C4-2B (cell line): Measurements from ENCODE around the gene CFDP1.
A peak's percentile ranks its signal among the peaks of the same experiment; 100 is the strongest.
"Not testable (repeated sequence)": the region's sequence is repeated elsewhere in the genome, so short reads cannot be mapped to it uniquely, and the experiment has no call there.

Source experiments
- H3K27ac ChIP-seq: fragments of 450-650 bp; 2 replicates; pipeline ENCODE4 v1.5.1; 2017
- ZFX ChIP-seq: fragments of 450-650 bp; IDR thresholded peaks from 2 replicates; pipeline ENCODE4 v1.6.1; 2017
- TF ChIP-seq, protein P1 (sequence below): fragments of 450-650 bp; conservative IDR thresholded peaks from 2 replicates; pipeline ENCODE4 v1.5.1; 2017; ENCODE audit warnings: mild to moderate bottlenecking

Gene CFDP1

DNA sequence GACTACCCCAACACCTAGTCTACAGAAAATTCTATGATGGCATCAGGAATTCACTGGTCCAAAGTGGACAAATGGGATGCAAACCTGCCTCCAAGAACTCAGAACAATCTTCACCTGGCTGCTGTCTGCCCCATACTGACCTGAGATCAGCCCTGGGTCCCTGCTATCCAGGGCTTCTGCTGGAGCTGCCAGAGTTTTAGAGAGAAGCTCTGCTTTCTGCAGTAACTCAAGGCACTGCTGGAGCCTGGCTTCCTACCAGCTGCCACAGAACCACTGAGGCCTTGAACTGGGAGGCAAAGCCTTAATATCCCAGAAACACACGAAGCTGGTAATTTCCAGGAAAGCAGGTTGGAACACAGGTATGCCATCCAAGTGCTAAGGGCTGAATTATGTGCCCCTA, 23.7 kb upstream of the CFDP1 start:
- TF ChIP-seq ZFX: no peak
- TF ChIP-seq, protein P1, sequence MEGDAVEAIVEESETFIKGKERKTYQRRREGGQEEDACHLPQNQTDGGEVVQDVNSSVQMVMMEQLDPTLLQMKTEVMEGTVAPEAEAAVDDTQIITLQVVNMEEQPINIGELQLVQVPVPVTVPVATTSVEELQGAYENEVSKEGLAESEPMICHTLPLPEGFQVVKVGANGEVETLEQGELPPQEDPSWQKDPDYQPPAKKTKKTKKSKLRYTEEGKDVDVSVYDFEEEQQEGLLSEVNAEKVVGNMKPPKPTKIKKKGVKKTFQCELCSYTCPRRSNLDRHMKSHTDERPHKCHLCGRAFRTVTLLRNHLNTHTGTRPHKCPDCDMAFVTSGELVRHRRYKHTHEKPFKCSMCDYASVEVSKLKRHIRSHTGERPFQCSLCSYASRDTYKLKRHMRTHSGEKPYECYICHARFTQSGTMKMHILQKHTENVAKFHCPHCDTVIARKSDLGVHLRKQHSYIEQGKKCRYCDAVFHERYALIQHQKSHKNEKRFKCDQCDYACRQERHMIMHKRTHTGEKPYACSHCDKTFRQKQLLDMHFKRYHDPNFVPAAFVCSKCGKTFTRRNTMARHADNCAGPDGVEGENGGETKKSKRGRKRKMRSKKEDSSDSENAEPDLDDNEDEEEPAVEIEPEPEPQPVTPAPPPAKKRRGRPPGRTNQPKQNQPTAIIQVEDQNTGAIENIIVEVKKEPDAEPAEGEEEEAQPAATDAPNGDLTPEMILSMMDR: no peak
- no peak overlapping the region for H3K27ac ChIP-seq

DNA sequence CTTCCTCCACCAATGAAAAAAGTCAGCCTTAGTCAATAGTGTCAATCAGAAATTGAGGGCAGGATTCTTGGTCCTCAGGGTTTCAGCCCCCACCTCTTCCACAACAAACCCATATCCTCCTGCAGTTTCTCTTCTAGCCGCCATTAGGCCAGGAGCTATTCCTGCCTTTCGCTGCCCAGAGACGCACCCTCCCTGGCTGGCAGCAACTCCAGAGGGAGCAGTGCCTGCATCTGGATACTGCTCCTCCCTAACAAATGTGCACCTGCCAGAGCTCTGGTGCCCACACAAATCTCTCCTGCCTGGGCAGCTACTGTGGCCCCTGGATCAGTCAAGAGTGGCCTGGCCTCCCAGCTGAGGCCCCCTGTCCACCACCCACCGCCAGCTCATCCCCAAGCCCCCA, 23.2 kb upstream of the CFDP1 start:
- H3K27ac ChIP-seq: not testable (repeated sequence)

DNA sequence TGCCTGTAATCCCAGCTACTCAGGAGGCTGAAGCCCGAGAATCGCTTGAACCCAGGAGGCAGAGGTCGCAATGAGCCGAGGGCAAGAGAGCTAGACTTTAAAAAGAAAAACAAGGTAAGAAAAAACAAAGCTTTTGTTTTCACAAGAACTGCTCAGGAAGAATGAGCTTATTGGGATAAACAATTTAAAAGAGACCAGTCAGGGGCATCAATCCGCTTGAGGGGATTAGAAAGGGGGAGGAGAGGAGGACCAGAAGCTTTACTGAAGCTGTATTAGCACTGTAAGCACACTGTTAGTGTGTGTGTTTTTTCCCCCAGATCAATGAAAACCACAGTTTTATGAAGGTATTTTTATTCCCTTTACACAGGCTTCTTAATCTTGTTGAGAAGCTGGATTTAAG, 22.4 kb upstream of the CFDP1 start:
- no peak for TF ChIP-seq ZFX
- TF ChIP-seq, protein P1: no peak
- H3K27ac ChIP-seq: peak overlapping the region; percentile 46; the same call in 1 of the 2 replicates

DNA sequence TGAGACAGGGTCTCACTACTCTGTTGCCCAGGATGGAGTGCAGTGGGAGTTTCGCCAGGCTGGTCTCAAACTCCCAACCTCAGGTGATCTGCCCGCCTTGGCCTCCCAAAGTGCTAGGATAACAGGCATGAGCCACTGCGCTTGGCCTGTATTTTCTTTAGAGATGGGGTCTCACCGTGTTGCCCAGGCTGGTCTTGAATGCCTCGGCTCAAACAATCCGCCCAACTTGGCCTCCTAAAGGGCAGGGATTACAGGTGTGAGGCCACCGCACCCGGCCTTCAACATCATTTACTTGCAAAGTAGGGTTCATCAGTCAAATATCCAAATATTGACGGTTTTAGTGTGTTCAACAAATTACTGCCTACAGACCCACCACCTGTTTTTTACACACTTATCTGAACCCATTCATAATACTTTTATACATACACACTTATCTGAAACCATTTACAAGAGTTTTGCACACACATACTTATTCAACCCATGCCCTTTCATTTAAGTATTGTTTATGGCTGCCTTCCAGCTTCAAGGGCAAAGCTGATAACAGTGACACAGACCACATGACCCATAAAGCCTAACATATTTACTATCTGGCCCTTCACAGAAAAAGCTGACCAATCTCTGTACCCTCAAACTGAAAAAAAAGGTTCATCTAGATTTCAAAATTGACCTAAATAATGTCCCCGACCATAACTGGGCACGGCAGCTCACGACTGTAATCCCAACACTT, 19.3 kb upstream of the CFDP1 start:
- H3K27ac ChIP-seq: no peak overlapping the region
- TF ChIP-seq, protein P1: no peak
- TF ChIP-seq ZFX: no peak

DNA sequence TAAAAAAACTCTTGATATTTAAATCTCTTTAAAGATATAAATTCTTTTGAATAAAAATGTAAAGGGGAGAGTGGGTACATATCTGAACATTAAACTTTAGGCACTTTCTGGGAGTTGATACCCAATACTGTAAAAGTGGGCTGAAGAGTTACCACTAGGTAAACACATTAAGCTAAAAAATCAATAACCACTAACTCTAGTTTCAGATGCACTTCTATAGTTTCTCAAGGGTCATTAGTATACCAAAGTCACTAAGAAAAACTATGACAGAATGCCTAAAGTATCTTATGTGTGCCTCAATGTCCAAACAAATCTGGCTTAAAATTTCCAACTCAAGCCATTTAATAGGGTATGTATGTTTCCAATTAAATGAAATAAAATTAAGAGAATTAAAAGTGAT, 13.1 kb upstream of the CFDP1 start:
- TF ChIP-seq, protein P1: no peak
- no peak for TF ChIP-seq ZFX

DNA sequence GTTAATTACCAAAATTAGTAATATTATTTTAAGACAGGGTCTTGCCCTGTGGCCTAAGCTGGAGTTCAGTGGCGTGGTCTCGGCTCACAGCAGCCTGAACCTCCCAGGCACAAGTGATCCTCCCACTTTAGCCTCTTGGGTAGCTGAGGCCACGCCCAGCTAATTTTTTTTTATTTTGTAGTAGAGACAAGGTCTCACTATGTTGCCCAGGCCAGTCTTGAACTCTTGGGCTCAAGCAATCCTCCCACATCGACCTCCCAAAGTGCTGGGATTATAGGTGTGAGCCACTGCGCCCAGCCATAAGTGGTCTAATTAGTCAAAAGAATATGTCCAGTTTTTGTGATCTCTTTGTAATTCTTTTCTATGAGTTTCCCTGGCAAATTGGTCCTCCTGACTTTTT, 12.0 kb upstream of the CFDP1 start:
- TF ChIP-seq, protein P1: no peak
- TF ChIP-seq ZFX: no peak
- no peak overlapping the region for H3K27ac ChIP-seq

More for the DNA sequence above, 13.1 kb upstream of the CFDP1 start:
- no peak overlapping the region for H3K27ac ChIP-seq

DNA sequence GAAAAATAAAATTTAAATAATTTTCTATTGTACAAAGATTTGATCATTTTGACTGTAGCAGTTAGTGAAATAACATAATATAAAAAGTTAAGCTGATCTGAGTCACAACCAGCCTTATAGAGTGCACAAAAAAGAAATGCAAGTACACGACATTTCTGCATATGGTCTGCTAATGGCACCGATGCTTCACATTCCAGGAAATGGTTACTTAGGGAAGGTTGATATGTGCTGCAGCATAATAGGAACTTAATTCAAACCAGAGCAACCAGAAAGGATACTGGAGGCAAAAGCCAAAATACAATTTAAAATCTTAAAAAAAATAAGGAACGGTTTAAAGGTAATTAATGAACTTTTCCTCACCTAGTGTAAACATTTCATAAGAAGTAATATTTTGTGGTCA, 10.0 kb upstream of the CFDP1 start:
- TF ChIP-seq, protein P1: no peak
- TF ChIP-seq ZFX: no peak
- no peak overlapping the region for H3K27ac ChIP-seq
